Keratinocyte (primary cell): Measurements from ENCODE around the gene MRPL9. TPM values are rescaled to one million over a fixed set of nuclear protein-coding genes. Genes with fewer than 3 reads are reported as not detected.

Experiments
- DNase-seq: peaks from one replicate; pipeline ENCODE4 v3.0.0-alpha.2; 2011; ENCODE audit warnings: low read depth, missing footprints, low spot score
- FAIRE-seq: peaks from 2 replicates; lab custom pipeline; 2011; peaks lifted over from hg19 to GRCh38; lab: Jason Lieb, UNC
- H2AFZ ChIP-seq: 2 replicates; pipeline ENCODE4 v1.6.0; 2012; ENCODE audit warnings: low read length, control low read depth, inconsistent platforms; ENCODE audit not compliant: control insufficient read depth
- H3K27ac ChIP-seq: 2 replicates; pipeline ENCODE4 v1.5.1; 2011; ENCODE audit warnings: low read length; ENCODE audit not compliant: control insufficient read depth, insufficient read depth
- H3K27me3 ChIP-seq: 3 replicates; pipeline ENCODE4 v1.6.0; 2011; ENCODE audit warnings: low read length; ENCODE audit not compliant: control insufficient read depth, insufficient read depth; ENCODE audit errors: extremely low read depth
- H3K36me3 ChIP-seq, 2 experiments: 2 replicates in 1 of 2; 3 replicates in 1 of 2; pipeline ENCODE4 v1.5.1; 2011; ENCODE audit warnings: low read length in 2 of 2, mild to moderate bottlenecking in 1 of 2; ENCODE audit not compliant: control insufficient read depth in 2 of 2, insufficient read depth in 2 of 2; ENCODE audit errors: extremely low read depth in 1 of 2
- H3K4me1 ChIP-seq: 3 replicates; pipeline ENCODE4 v1.5.1; 2011; ENCODE audit warnings: low read length; ENCODE audit not compliant: control insufficient read depth, insufficient read depth; ENCODE audit errors: extremely low read depth
- H3K4me2 ChIP-seq: 3 replicates; pipeline ENCODE4 v1.6.0; 2011; ENCODE audit warnings: low read depth, low read length; ENCODE audit not compliant: control insufficient read depth, insufficient read depth; ENCODE audit errors: extremely low read depth
- H3K4me3 ChIP-seq, 3 experiments: fragments of 200-600 bp in 1 of 3; sonication (generic) in 1 of 3; 2 replicates in 2 of 3; 3 replicates in 1 of 3; pipeline ENCODE4 v1.5.1; 2011 to 2016; ENCODE audit warnings: low read length in 3 of 3, mild to moderate bottlenecking in 3 of 3, control low read depth in 2 of 3, inconsistent platforms in 1 of 3, low read depth in 1 of 3, mixed read lengths in 1 of 3, mixed run types in 1 of 3, moderate library complexity in 1 of 3; ENCODE audit not compliant: control insufficient read depth in 2 of 3, insufficient read depth in 2 of 3; ENCODE audit errors: extremely low read depth in 1 of 3
- H3K79me2 ChIP-seq: 2 replicates; pipeline ENCODE4 v1.6.0; 2012; ENCODE audit warnings: low read length; ENCODE audit not compliant: control insufficient read depth, insufficient read depth
- H3K9ac ChIP-seq: 3 replicates; pipeline ENCODE4 v1.6.0; 2011; ENCODE audit warnings: low read length; ENCODE audit not compliant: control insufficient read depth, insufficient read depth; ENCODE audit errors: extremely low read depth
- H3K9me1 ChIP-seq: 3 replicates; pipeline ENCODE4 v1.6.0; 2011; ENCODE audit warnings: low read length; ENCODE audit not compliant: control insufficient read depth, insufficient read depth; ENCODE audit errors: extremely low read depth
- H3K9me3 ChIP-seq: 2 replicates; pipeline ENCODE4 v1.5.1; 2012; ENCODE audit warnings: low read depth, low read length; ENCODE audit not compliant: control insufficient read depth
- H4K20me1 ChIP-seq: 3 replicates; pipeline ENCODE4 v1.6.0; 2011; ENCODE audit warnings: low read length; ENCODE audit not compliant: control insufficient read depth, insufficient read depth; ENCODE audit errors: extremely low read depth
- CTCF ChIP-seq, 3 experiments: IDR thresholded peaks in 1 of 3; conservative IDR thresholded peaks in 1 of 3; optimal IDR thresholded peaks in 1 of 3; 2 replicates in 2 of 3; 3 replicates in 1 of 3; pipeline versions ENCODE3 to v1.5.1; 2011; ENCODE audit warnings: low read length in 3 of 3, mild to moderate bottlenecking in 3 of 3, moderate library complexity in 2 of 3, control low read depth in 1 of 3, inconsistent platforms in 1 of 3; ENCODE audit not compliant: insufficient read depth in 2 of 3; ENCODE audit errors: extremely low read depth in 1 of 3
- EZH2 ChIP-seq: IDR thresholded peaks from one replicate; pipeline ENCODE4 v1.6.1; 2012; ENCODE audit warnings: inconsistent platforms, mild to moderate bottlenecking, low read length, moderate library complexity
- dilution Hi-C: fragments of 300-500 bp; cut with MboI; formaldehyde crosslinking; loops from one replicate; pipeline ENCODE4 v1.7.0; 2020; ENCODE audit warnings: low sequenced_read_pairs; ENCODE audit not compliant: extremely low pct_ligation_motif_present
- polyA plus RNA-seq, 5 experiments: library from polyadenylated mRNA; depleted of rRNA in 3 of 5; stranded (reverse) in 3 of 5; stranded (forward) in 1 of 5; unstranded in 1 of 5; fragments of >200 nt; gene quantifications; 1 replicate in 1 of 5; 2 replicates in 3 of 5; 3 replicates in 1 of 5; pipeline versions ENCODE4 v1.2.1 to v1.2.3, GENCODE V29; 2011 to 2012; ENCODE audit warnings: missing spikeins in 2 of 5, low read depth in 1 of 5, low replicate concordance in 1 of 5

The MRPL9 gene
- polyA plus RNA-seq, 1 donor (not counting 4 experiments of a cell fraction or from before 2014, with no cell fraction given) = 125 TPM

- Histone ChIP-seq H3K27ac (peak overlapping the region; percentile 36), H4K20me1 (no peaks in the 10 kb centered on the region), H3K36me3 (peaks cover 0 to 2% of the 10 kb centered on the region in 2 experiments), H3K9me3 (no peaks in the 10 kb centered on the region), H3K4me2 (peak overlapping the region; percentile 97), H2AFZ (peak overlapping the region; percentile 100), H3K79me2 (no peaks in the 10 kb centered on the region), H3K4me1 (no peaks in the 10 kb centered on the region), H3K9ac (peak overlapping the region; percentile 78), H3K27me3 (no peaks in the 10 kb centered on the region), H3K9me1 (no peaks in the 10 kb centered on the region), H3K4me3 (peak overlapping the region; percentile 67 to 99 (median 92))
- DNase-seq (no peak), FAIRE-seq (no peak)
- dilution Hi-C loops = no loop called here
- TF ChIP-seq EZH2 (no peak), CTCF (optimal IDR thresholded peaks at IDR 0.05 in 1 of 3, IDR thresholded peaks at IDR 0.05 in 1 of 3, conservative IDR thresholded peaks at IDR 0.05 in 1 of 3; ENCODE audit: extremely low read depth in 1 of 3, insufficient read depth in 2 of 3, low read length in 3 of 3) (no peak)
Measured at GRCh38 chr1:151790940-151791651, 27.8 kb upstream of the MRPL9 start.

DNA sequence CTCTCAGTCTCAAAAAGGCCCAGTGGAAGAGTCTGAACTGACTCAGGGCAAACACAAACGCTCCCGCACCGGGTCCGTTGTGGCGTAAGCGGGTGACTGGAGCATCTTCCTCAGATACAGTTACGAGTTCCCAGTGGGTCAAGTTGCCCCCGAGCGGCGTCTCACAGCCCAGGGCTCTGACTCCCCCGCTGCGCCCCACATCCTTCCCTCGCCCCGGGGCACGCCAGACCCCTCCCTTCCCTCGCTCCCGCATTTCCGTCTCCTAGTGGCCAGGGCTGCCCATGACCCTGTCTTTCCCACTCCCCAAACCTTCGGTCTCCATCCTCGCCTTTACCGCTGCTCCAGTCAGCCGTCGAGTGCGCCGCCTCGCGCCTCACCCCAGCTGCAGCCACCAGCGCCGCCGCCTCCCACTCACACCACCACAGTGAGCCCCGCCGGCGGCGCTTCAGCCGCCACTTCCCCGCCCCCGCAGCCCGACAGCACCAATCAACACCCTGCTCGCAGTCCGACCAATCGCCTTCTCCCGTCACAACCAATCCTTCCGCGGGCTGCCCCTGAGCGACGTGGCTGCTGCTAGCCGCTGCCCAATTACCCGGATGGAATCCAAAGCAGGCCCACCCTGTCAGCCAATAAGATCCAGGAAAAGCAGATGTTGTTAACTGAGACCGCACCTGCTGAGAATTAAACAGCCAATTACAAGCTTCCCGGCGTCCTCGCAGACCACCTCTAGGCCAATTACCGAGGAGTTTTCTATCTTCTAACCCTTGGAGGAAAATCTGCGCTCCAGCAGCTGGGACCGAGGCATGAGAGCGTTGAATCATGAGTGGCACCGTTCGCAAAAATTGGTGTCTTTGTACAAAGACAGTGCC is 27.0 kb upstream of the MRPL9 start, which contains the start of gene TDRKH:
Gene TDRKH (minus strand): TSS at position 430 of the 869 bp plus-strand sequence. CDS start 7,478 bp downstream, outside the sequence.
- Histone ChIP-seq H3K4me2 (peak within 1 kb of the TSS; percentile 97), H2AFZ (peak within 1 kb of the TSS; percentile 100), H3K9me3 (no peaks in the 10 kb centered on the region), H3K36me3 (peaks cover 0 to 2% of the 10 kb centered on the region in 2 experiments), H3K9ac (peak within 1 kb of the TSS; percentile 78), H3K79me2 (no peaks in the 10 kb centered on the region), H4K20me1 (no peaks in the 10 kb centered on the region), H3K4me3 (peak within 1 kb of the TSS; percentile 67 to 99 (median 92)), H3K27me3 (no peaks in the 10 kb centered on the region), H3K27ac (peak within 1 kb of the TSS; percentile 36), H3K9me1 (no peaks in the 10 kb centered on the region), H3K4me1 (no peaks in the 10 kb centered on the region)
- peak; percentile 96 for FAIRE-seq
- TF ChIP-seq CTCF (optimal IDR thresholded peaks at IDR 0.05 in 1 of 3, IDR thresholded peaks at IDR 0.05 in 1 of 3, conservative IDR thresholded peaks at IDR 0.05 in 1 of 3; ENCODE audit: extremely low read depth in 1 of 3, insufficient read depth in 2 of 3, low read length in 3 of 3) (peak; percentile 19 to 55 (median 35)), EZH2 (no peak)
- DNase-seq = peak; percentile 91
- dilution Hi-C loops = no loop called here
